Endothelial cell of umbilical vein (primary cell): ENCODE data around the gene PSMD13. TPM values are rescaled to one million over a fixed set of nuclear protein-coding genes. Genes with fewer than 3 reads are reported as not detected.

Experiments
- BruUV-seq: library from RNA; stranded (reverse); fragments of 400-500 nt; replicated peaks from 2 replicates; lab custom pipeline; 2021; lab: Mats Ljungman, UMichigan
- CTCF ChIA-PET: fragments of 300-600, 350-600 bp; sonication (Branson Sonifier 250); formaldehyde crosslinking; loops from one replicate; lab custom pipeline; 2021; ENCODE audit warnings: antibody characterized with exemption, inconsistent platforms; lab: Charles Lee
- POLR2A ChIA-PET: fragments of 300-600, 350-600 bp; sonication (Branson Sonifier 250); formaldehyde crosslinking; loops from one replicate; lab custom pipeline; 2021; ENCODE audit warnings: antibody characterized with exemption, inconsistent platforms; lab: Charles Lee
- DNase-seq: peaks from one replicate; pipeline ENCODE4 v3.0.0-alpha.2; 2011; ENCODE audit warnings: low read depth, low spot score
- FAIRE-seq: peaks from 2 replicates; lab custom pipeline; 2011; peaks lifted over from hg19 to GRCh38; lab: Jason Lieb, UNC
- H2AFZ ChIP-seq: 2 replicates; pipeline ENCODE4 v1.6.0; 2012; ENCODE audit warnings: low read depth, low read length, control low read depth, inconsistent platforms
- H3K27ac ChIP-seq: 2 replicates; pipeline ENCODE4 v1.5.1; 2011; ENCODE audit warnings: low read depth, mild to moderate bottlenecking, control low read depth, low read length, moderate library complexity; ENCODE audit not compliant: insufficient read depth
- H3K27me3 ChIP-seq, 2 experiments: 2 replicates each; pipeline versions ENCODE4 v1.6.0 to v1.6.1; 2011; ENCODE audit warnings: low read length in 2 of 2, mixed read lengths in 1 of 2; ENCODE audit not compliant: control insufficient read depth in 2 of 2, insufficient read depth in 2 of 2
- H3K36me3 ChIP-seq, 2 experiments: 2 replicates in 1 of 2; 3 replicates in 1 of 2; pipeline ENCODE4 v1.5.1; 2011; ENCODE audit warnings: low read length in 2 of 2, mild to moderate bottlenecking in 1 of 2, moderate library complexity in 1 of 2; ENCODE audit not compliant: control insufficient read depth in 2 of 2, insufficient read depth in 2 of 2; ENCODE audit errors: extremely low read depth in 1 of 2
- H3K4me1 ChIP-seq: 3 replicates; pipeline ENCODE4 v1.5.1; 2011; ENCODE audit warnings: mild to moderate bottlenecking, low read length; ENCODE audit not compliant: control insufficient read depth, insufficient read depth; ENCODE audit errors: extremely low read depth
- H3K4me2 ChIP-seq: 2 replicates; pipeline ENCODE4 v1.6.1; 2011; ENCODE audit warnings: low read length, control low read depth, mixed read lengths; ENCODE audit not compliant: insufficient read depth
- H3K4me3 ChIP-seq, 3 experiments: fragments of 200-600 bp in 1 of 3; sonication (generic), shearing (Covaris generic) in 1 of 3; replicated peaks in 1 of 3; 2 replicates each; pipeline ENCODE4 v1.5.1; 2011 to 2016; ENCODE audit warnings: control low read depth in 3 of 3, low read length in 3 of 3, mild to moderate bottlenecking in 2 of 3, inconsistent platforms in 1 of 3, low read depth in 1 of 3, moderate library complexity in 1 of 3; ENCODE audit not compliant: insufficient read depth in 1 of 3
- H3K79me2 ChIP-seq: 2 replicates; pipeline ENCODE4 v1.6.0; 2012; ENCODE audit warnings: low read length, inconsistent platforms; ENCODE audit not compliant: control insufficient read depth, insufficient read depth
- H3K9ac ChIP-seq: replicated peaks from 2 replicates; pipeline ENCODE3; 2011; ENCODE audit warnings: low read length, control low read depth; ENCODE audit not compliant: insufficient read depth; ENCODE audit errors: extremely low read depth
- H3K9me1 ChIP-seq: replicated peaks from 3 replicates; pipeline ENCODE4 v1.6.0; 2011; ENCODE audit warnings: mild to moderate bottlenecking, low read length; ENCODE audit not compliant: control insufficient read depth, insufficient read depth; ENCODE audit errors: extremely low read depth
- H3K9me3 ChIP-seq: replicated peaks from 2 replicates; pipeline ENCODE4 v1.5.1; 2012; ENCODE audit warnings: low read length, inconsistent platforms; ENCODE audit not compliant: control insufficient read depth, insufficient read depth
- H4K20me1 ChIP-seq: replicated peaks from 2 replicates; pipeline ENCODE3; 2011; ENCODE audit warnings: mild to moderate bottlenecking, low read length; ENCODE audit not compliant: control insufficient read depth, insufficient read depth; ENCODE audit errors: extremely low read depth
- CTCF ChIP-seq, 2 donors: IDR thresholded peaks; 1 replicate in 1 of 2; 2 replicates in 1 of 2; pipeline ENCODE4 v1.5.1; 2011; ENCODE audit warnings: low read length in 2 of 2, mild to moderate bottlenecking in 2 of 2, moderate library complexity in 2 of 2, control low read depth in 1 of 2, inconsistent platforms in 1 of 2, low read depth in 1 of 2; ENCODE audit not compliant: insufficient read depth in 1 of 2; ENCODE audit errors: extremely low read depth in 1 of 2
- EZH2 ChIP-seq: IDR thresholded peaks from 2 replicates; pipeline ENCODE4 v1.6.1; 2012; ENCODE audit warnings: borderline replicate concordance, low read depth, mild to moderate bottlenecking, moderate library complexity, low read length, inconsistent platforms; ENCODE audit not compliant: severe bottlenecking
- GATA2 ChIP-seq: IDR thresholded peaks from 2 replicates; pipeline ENCODE4 v1.7.0; 2011; ENCODE audit warnings: low read depth, mild to moderate bottlenecking, moderate library complexity, mixed read lengths, low read length; ENCODE audit not compliant: insufficient read length, insufficient read depth
- JUN ChIP-seq: IDR thresholded peaks from 2 replicates; pipeline ENCODE4 v1.6.1; 2011; ENCODE audit warnings: borderline replicate concordance, low read depth; ENCODE audit not compliant: insufficient read length, insufficient read depth
- MAX ChIP-seq: IDR thresholded peaks from 2 replicates; pipeline ENCODE4 v1.6.1; 2011; ENCODE audit not compliant: insufficient read depth, insufficient read length
- POLR2A ChIP-seq: IDR thresholded peaks from 2 replicates; pipeline ENCODE4 v1.6.1; 2012; ENCODE audit warnings: low read depth, mild to moderate bottlenecking, control low read depth, low read length
- POLR2AphosphoS5 ChIP-seq: IDR thresholded peaks from 2 replicates; pipeline ENCODE4 v1.6.1; 2012; ENCODE audit warnings: low read depth, mild to moderate bottlenecking, control low read depth, low read length, moderate library complexity; ENCODE audit not compliant: insufficient read depth
- dilution Hi-C: fragments of 300-500 bp; cut with MboI; formaldehyde crosslinking; loops from one replicate; pipeline ENCODE4 v1.15.0; 2019; ENCODE audit warnings: low sequenced_read_pairs; ENCODE audit not compliant: extremely low pct_ligation_motif_present
- intact Hi-C: fragments of 100-400 bp; cut with micrococcal nuclease; formaldehyde crosslinking; loops from one replicate; pipeline ENCODE4 v1.10.0; 2022
- polyA plus RNA-seq, 4 experiments: library from polyadenylated mRNA; depleted of rRNA in 3 of 4; stranded (reverse) in 3 of 4; unstranded in 1 of 4; fragments of >200 nt; gene quantifications; 2 replicates each; pipeline versions ENCODE4 v1.2.1 to v1.2.3, GENCODE V29; 2011 to 2012; ENCODE audit warnings: missing spikeins in 1 of 4
- total RNA-seq: library from RNA; stranded (reverse); gene quantifications from 2 replicates; pipeline ENCODE4 v1.2.3, GENCODE V29; 2021

PSMD13 gene
- total and polyA plus RNA-seq, 2 donors (not counting 3 experiments of a cell fraction or from before 2014, with no cell fraction given) = 168 to 214 TPM

- peak within 1 kb of the TSS; percentile 86 for H3K4me2 ChIP-seq
- peaks cover 50% of the 10 kb centered on the region for H3K79me2 ChIP-seq
- CTCF ChIA-PET = interaction anchor here (0.6 to 1.6 kb wide), 8 partner anchors 10 to 241 kb away, joined by 3 to 9 read pairs (median 4); partner anchors contain the start of gene PSMD13
- H3K9ac ChIP-seq = peak within 1 kb of the TSS; percentile 96
- DNase-seq (peak; percentile 97), FAIRE-seq (peak; percentile 99)
- peak within 1 kb of the TSS; percentile 96 for H3K27ac ChIP-seq
- H2AFZ ChIP-seq = peak within 1 kb of the TSS; percentile 24
- no peaks in the 10 kb centered on the region for H3K9me1 ChIP-seq
- BruUV-seq = no TSS peak
- POLR2A ChIA-PET = interaction anchor here (0.6 to 1.0 kb wide), 8 partner anchors 9 to 299 kb away, joined by 3 to 6 read pairs (median 4); partner anchors contain the start of genes PSMD13 and RNH1
- no peaks in the 10 kb centered on the region for H3K9me3 ChIP-seq
- H3K27me3 ChIP-seq = no peaks in the 10 kb centered on the region
- H3K4me1 ChIP-seq = peaks cover 23% of the 10 kb centered on the region
- TF ChIP-seq JUN (no peak), POLR2A (peak; percentile 84), GATA2 (no peak), POLR2AphosphoS5 (peak; percentile 88), EZH2 (no peak)
- peak within 1 kb of the TSS; percentile 68 to 92 (median 74) for H3K4me3 ChIP-seq
- peaks cover 8 to 40% of the 10 kb centered on the region in 2 experiments for H3K36me3 ChIP-seq
- intact Hi-C loops (loop anchor here (1.0 to 5.0 kb wide), 5 partner anchors 29 to 299 kb away; partner anchors contain the start of genes IFITM2, PSMD13 and SIRT3), dilution Hi-C loops (no loop called here)
- H4K20me1 ChIP-seq = no peaks in the 10 kb centered on the region
Measured at GRCh38 chr11:207208-207862, 29.4 kb upstream of the PSMD13 start, which contains the start of the genes BET1L and RIC8A. Gene BET1L, minus strand, starts transcription at chr11:207399. Its CDS starts 78 bp downstream, at chr11:207321. Gene RIC8A, plus strand, starts transcription at chr11:207708. Its CDS starts 1,147 bp downstream, at chr11:208855.

GRCh38 chr11:207863-208180 lies 29.0 kb upstream of the PSMD13 start:
- intact Hi-C loops (loop anchor here (1.0 to 5.0 kb wide), 5 partner anchors 28 to 298 kb away; partner anchors contain the start of genes IFITM2, PSMD13 and SIRT3), dilution Hi-C loops (no loop called here)
- Histone ChIP-seq H3K9me3 (no peaks in the 10 kb centered on the region), H3K27me3 (no peaks in the 10 kb centered on the region), H3K4me1 (peaks cover 23% of the 10 kb centered on the region), H3K4me2 (peak overlapping the region; percentile 86), H3K36me3 (peaks cover 12 to 45% of the 10 kb centered on the region in 2 experiments), H3K27ac (peak overlapping the region; percentile 96), H2AFZ (peak overlapping the region; percentile 24), H3K9ac (peak overlapping the region; percentile 96), H4K20me1 (no peaks in the 10 kb centered on the region), H3K4me3 (peak overlapping the region; percentile 43 to 92 (median 74)), H3K9me1 (no peaks in the 10 kb centered on the region), H3K79me2 (peaks cover 50% of the 10 kb centered on the region)
- no peak for FAIRE-seq
- DNase-seq = no peak
- ChIA-PET POLR2A (interaction anchor here (0.6 to 1.0 kb wide), 8 partner anchors 8 to 299 kb away, joined by 3 to 6 read pairs (median 4); partner anchors contain the start of genes PSMD13 and RNH1), CTCF (interaction anchor here (0.6 to 1.6 kb wide), 9 partner anchors 11 to 241 kb away, joined by 3 to 9 read pairs (median 4); partner anchors contain the start of gene PSMD13)
- BruUV-seq = no TSS peak
- TF ChIP-seq EZH2 (no peak), JUN (no peak), CTCF (IDR thresholded peaks at IDR 0.05; ENCODE audit: extremely low read depth in 1 of 2, insufficient read depth in 1 of 2, low read depth in 1 of 2, low read length in 2 of 2) (no peak), POLR2AphosphoS5 (peak; percentile 13), MAX (no peak), POLR2A (peak; percentile 34)
